Upper lobe of right lung (tissue), 1 donor: ENCODE data around the gene BMPR2. TPM values are rescaled to one million over a fixed set of nuclear protein-coding genes. Genes with fewer than 3 reads are reported as not detected.

Experiments used
- ATAC-seq: fragments of 200-7000 bp; cut with Tn5 transposase; one replicate; pipeline ENCODE4 v1.9.1; 2020; ENCODE audit warnings: mild to moderate bottlenecking, moderate library complexity
- DNase-seq: peaks from one replicate; pipeline ENCODE4 v3.0.0-alpha.2; 2020
- H3K27ac ChIP-seq: fragments of 200-600 bp; one replicate; pipeline ENCODE4 v1.8.0; 2022
- H3K27me3 ChIP-seq: fragments of 200-600 bp; one replicate; pipeline ENCODE4 v1.8.0; 2022; ENCODE audit warnings: mild to moderate bottlenecking
- H3K36me3 ChIP-seq: fragments of 200-600 bp; one replicate; pipeline ENCODE4 v1.8.0; 2022
- H3K4me1 ChIP-seq: fragments of 200-600 bp; one replicate; pipeline ENCODE4 v1.8.0; 2022
- H3K4me3 ChIP-seq: fragments of 200-600 bp; one replicate; pipeline ENCODE4 v1.8.0; 2022; ENCODE audit warnings: mild to moderate bottlenecking
- H3K9me3 ChIP-seq: fragments of 200-600 bp; one replicate; pipeline ENCODE4 v1.8.0; 2022
- CTCF ChIP-seq: fragments of 200-600 bp; IDR thresholded peaks from one replicate; pipeline ENCODE4 v1.8.0; 2022; ENCODE audit warnings: antibody characterized with exemption
- intact Hi-C: fragments of 100-400 bp; cut with DNase I; formaldehyde crosslinking; loops from one replicate; pipeline ENCODE4 v1.11.0; 2022
- total RNA-seq: library from RNA; stranded (reverse); fragmentation: NEBNext Ultra II Directional; extraction: Animal tissue kit (Norgen Biotek cat#: 25700); gene quantifications from one replicate; pipeline ENCODE4 v1.2.1, GENCODE V29; 2021
- donor health status: DM: no; HTN: yes; CAD: no; lungs with severe emphysema.

The BMPR2 gene
- total RNA-seq, 1 donor from 2014 or later = 139 TPM

DNA sequence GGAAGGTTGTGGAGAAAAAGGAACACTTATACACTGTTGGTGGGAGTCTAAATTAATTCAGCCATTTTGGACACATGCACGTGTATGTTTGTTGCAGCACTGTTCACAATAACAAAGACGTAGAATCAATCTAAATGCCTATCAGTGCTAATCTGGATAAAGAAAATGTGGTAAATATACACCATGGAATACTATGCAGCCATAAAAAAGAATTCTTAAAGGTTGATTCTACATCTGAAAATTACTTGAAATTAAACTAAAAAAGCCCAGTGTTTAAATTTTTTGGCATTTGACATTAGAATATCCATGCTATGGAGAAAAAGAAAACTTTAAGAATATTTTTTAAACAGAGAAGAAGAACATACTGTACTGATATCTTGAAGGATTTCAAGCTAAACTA lies 84.0 kb downstream of the BMPR2 start:
- DNase-seq = no peak
- no peak for ATAC-seq
- no peak for TF ChIP-seq CTCF
- H3K27me3 ChIP-seq = no peaks in the 10 kb centered on the region
- peaks cover 9% of the 10 kb centered on the region for H3K36me3 ChIP-seq
- H3K9me3 ChIP-seq = no peaks in the 10 kb centered on the region
- H3K27ac ChIP-seq = no peak overlapping the region
- no peak overlapping the region for H3K4me3 ChIP-seq
- intact Hi-C loops = no loop called here
- H3K4me1 ChIP-seq = no peaks in the 10 kb centered on the region

- no peak overlapping the region for H3K4me3 ChIP-seq
- no peak for TF ChIP-seq CTCF
- DNase-seq = no peak
- no peak for ATAC-seq
- H3K4me1 ChIP-seq = no peaks in the 10 kb centered on the region
- H3K27me3 ChIP-seq = no peaks in the 10 kb centered on the region
- H3K9me3 ChIP-seq = no peaks in the 10 kb centered on the region
- H3K36me3 ChIP-seq = no peaks in the 10 kb centered on the region
- H3K27ac ChIP-seq = no peak overlapping the region
- intact Hi-C loops = no loop called here
Observed at GRCh38 chr2:202479090-202479489, 103.0 kb downstream of the BMPR2 start.

- no peaks in the 10 kb centered on the region for H3K9me3 ChIP-seq
- no peaks in the 10 kb centered on the region for H3K27me3 ChIP-seq
- H3K4me1 ChIP-seq = no peaks in the 10 kb centered on the region
- no peak for TF ChIP-seq CTCF
- DNase-seq (no peak), ATAC-seq (no peak)
- intact Hi-C loops = no loop called here
- no peak overlapping the region for H3K4me3 ChIP-seq
- H3K27ac ChIP-seq = no peak overlapping the region
- no peaks in the 10 kb centered on the region for H3K36me3 ChIP-seq
Observed at GRCh38 chr2:202479610-202480009, 103.5 kb downstream of the BMPR2 start.

- H3K27me3 ChIP-seq = no peaks in the 10 kb centered on the region
- H3K27ac ChIP-seq = no peak overlapping the region
- no peak for ATAC-seq
- no peaks in the 10 kb centered on the region for H3K36me3 ChIP-seq
- H3K9me3 ChIP-seq = no peaks in the 10 kb centered on the region
- no peak overlapping the region for H3K4me3 ChIP-seq
- no peaks in the 10 kb centered on the region for H3K4me1 ChIP-seq
- TF ChIP-seq CTCF = no peak
- no peak for DNase-seq
- intact Hi-C loops = no loop called here
Observed at GRCh38 chr2:202486351-202486750, 110.2 kb downstream of the BMPR2 start.

- Histone ChIP-seq H3K27me3 (no peaks in the 10 kb centered on the region), H3K4me3 (no peak overlapping the region), H3K36me3 (no peaks in the 10 kb centered on the region), H3K4me1 (peaks cover under 1% of the 10 kb centered on the region), H3K27ac (no peak overlapping the region), H3K9me3 (no peaks in the 10 kb centered on the region)
- TF ChIP-seq CTCF = no peak
- intact Hi-C loops = no loop called here
- ATAC-seq = no peak
- no peak for DNase-seq
Observed at GRCh38 chr2:202488671-202489070, 112.5 kb downstream of the BMPR2 start.

DNA sequence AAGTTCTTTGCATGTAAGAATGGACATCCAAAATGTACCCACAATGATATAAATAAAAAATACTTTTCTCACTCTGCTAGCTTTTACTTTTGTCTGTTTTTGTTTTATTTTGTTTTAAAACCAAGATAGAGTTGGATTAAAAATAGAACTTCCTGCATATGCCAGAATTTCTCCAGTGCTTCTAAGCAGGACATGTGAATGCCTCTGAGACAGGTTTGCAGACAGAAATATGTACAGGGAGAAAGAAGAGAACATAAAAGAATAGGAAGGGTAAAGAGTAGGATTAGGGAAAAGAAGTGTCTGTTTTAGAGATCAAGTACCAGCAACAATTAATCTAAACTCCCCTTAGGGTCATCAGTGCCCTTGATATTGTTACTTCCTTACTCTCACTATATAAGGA lies 114.4 kb downstream of the BMPR2 start:
- Histone ChIP-seq H3K4me3 (no peak overlapping the region), H3K9me3 (no peaks in the 10 kb centered on the region), H3K36me3 (no peaks in the 10 kb centered on the region), H3K27me3 (no peaks in the 10 kb centered on the region), H3K4me1 (peaks cover 15% of the 10 kb centered on the region), H3K27ac (no peak overlapping the region)
- ATAC-seq (no peak), DNase-seq (no peak)
- intact Hi-C loops = no loop called here
- TF ChIP-seq CTCF = no peak
